OCI-LY1 (cell line): ENCODE measurements around the gene KDM5B.
"Not testable (repeated sequence)": the region's sequence is repeated elsewhere in the genome, so short reads cannot be mapped to it uniquely, and the experiment has no call there.

Experiments
- H2AFZ ChIP-seq: fragments of 200-600 bp; sonication (generic), shearing (Covaris generic); 2 replicates; pipeline ENCODE4 v1.6.0; 2014; ENCODE audit warnings: antibody characterized with exemption, mild to moderate bottlenecking, low read length
- H3F3A ChIP-seq: fragments of 200-600 bp; sonication (generic), shearing (Covaris generic); 2 replicates; pipeline ENCODE4 v1.6.0; 2014; ENCODE audit warnings: mild to moderate bottlenecking, antibody characterized with exemption, low read length, moderate library complexity; ENCODE audit not compliant: insufficient read depth
- H3K27ac ChIP-seq: fragments of 200-600 bp; sonication (generic); 2 replicates; pipeline ENCODE4 v1.5.1; 2014; ENCODE audit warnings: low read length, mixed run types, mild to moderate bottlenecking, low read depth; ENCODE audit not compliant: poor library complexity, severe bottlenecking
- H3K27me3 ChIP-seq: fragments of 200-600 bp; sonication (generic); 2 replicates; pipeline ENCODE4 v1.6.0; 2014; ENCODE audit warnings: antibody characterized with exemption, mild to moderate bottlenecking, low read length, moderate library complexity; ENCODE audit not compliant: insufficient read depth
- H3K36me3 ChIP-seq: fragments of 200-600 bp; sonication (generic); 2 replicates; pipeline ENCODE4 v1.6.1; 2014; ENCODE audit warnings: mild to moderate bottlenecking, antibody characterized with exemption, low read length, moderate library complexity, mixed read lengths; ENCODE audit not compliant: insufficient read depth
- H3K4me1 ChIP-seq: fragments of 200-600 bp; sonication (generic); 2 replicates; pipeline ENCODE4 v1.5.1; 2014; ENCODE audit warnings: mild to moderate bottlenecking, low read length, moderate library complexity; ENCODE audit not compliant: insufficient read depth, severe bottlenecking
- H3K4me2 ChIP-seq: fragments of 200-600 bp; sonication (generic), shearing (Covaris generic); 2 replicates; pipeline ENCODE4 v1.6.1; 2014; ENCODE audit warnings: low read length
- H3K4me3 ChIP-seq: fragments of 200-600 bp; sonication (generic); 2 replicates; pipeline ENCODE4 v1.5.1; 2014; ENCODE audit warnings: low read length, low read depth, mild to moderate bottlenecking, mixed read lengths; ENCODE audit not compliant: poor library complexity, severe bottlenecking
- H3K79me2 ChIP-seq: fragments of 200-600 bp; shearing (Covaris generic); 2 replicates; pipeline ENCODE4 v1.6.1; 2016; ENCODE audit warnings: mixed run types, low read length, mixed read lengths; ENCODE audit not compliant: insufficient read depth
- H3K9ac ChIP-seq: fragments of 200-600 bp; sonication (generic), shearing (Covaris generic); 2 replicates; pipeline ENCODE4 v1.6.1; 2014; ENCODE audit warnings: mild to moderate bottlenecking, low read length, mixed read lengths
- H3K9me2 ChIP-seq: fragments of 200-600 bp; sonication (generic), shearing (Covaris generic); 2 replicates; pipeline ENCODE4 v1.6.1; 2014; ENCODE audit warnings: low read depth, mild to moderate bottlenecking, low read length, mixed read lengths
- H3K9me3 ChIP-seq: fragments of 200-600 bp; shearing (Covaris generic); 2 replicates; pipeline ENCODE4 v1.6.1; 2014; ENCODE audit warnings: low read length, mixed read lengths
- H4K20me1 ChIP-seq: fragments of 200-600 bp; sonication (generic), shearing (Covaris generic); 2 replicates; pipeline ENCODE4 v1.6.0; 2016; ENCODE audit warnings: mild to moderate bottlenecking, low read length; ENCODE audit not compliant: insufficient read depth
- CTCF ChIP-seq: fragments of 200-600 bp; sonication (generic), shearing (Covaris generic); IDR thresholded peaks from 2 replicates; pipeline ENCODE4 v1.5.1; 2017; ENCODE audit warnings: mild to moderate bottlenecking, antibody characterized with exemption, low read length, moderate library complexity, mixed read lengths
- EZH2 ChIP-seq: fragments of 200-600 bp; sonication (generic), shearing (Covaris generic); IDR thresholded peaks from 2 replicates; pipeline ENCODE4 v1.8.0; 2017; ENCODE audit warnings: borderline replicate concordance, mixed run types, mild to moderate bottlenecking, antibody characterized with exemption, low read length, moderate library complexity, mixed read lengths

KDM5B gene

DNA sequence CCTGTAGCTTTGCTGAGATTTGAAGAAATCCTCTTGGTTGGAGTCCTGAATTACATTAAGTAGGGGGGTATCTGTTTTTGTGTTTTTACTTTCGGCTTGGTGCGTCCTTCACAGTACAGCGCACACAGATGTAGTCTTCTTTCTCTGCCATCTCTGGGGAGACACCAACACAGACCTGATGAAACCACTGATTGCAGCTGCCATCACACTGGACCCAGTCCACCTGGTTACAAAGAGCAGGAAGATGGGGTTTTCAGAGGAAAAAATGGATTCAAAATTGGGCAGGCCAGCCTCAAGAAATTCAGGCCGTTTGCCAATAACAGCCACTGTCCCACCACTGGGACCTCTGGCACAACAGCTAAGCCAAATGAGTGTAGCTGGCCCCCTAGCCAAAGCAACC, 79.3 kb downstream of the KDM5B start:
- Histone ChIP-seq H3K4me2 (no peak overlapping the region), H3K9ac (no peak overlapping the region), H3K36me3 (no peaks in the 10 kb centered on the region), H3K27ac (no peak overlapping the region), H3F3A (no peaks in the 10 kb centered on the region), H3K27me3 (no peaks in the 10 kb centered on the region), H3K79me2 (no peaks in the 10 kb centered on the region), H2AFZ (no peak overlapping the region), H3K9me3 (no peaks in the 10 kb centered on the region), H3K4me1 (no peaks in the 10 kb centered on the region), H3K4me3 (no peak overlapping the region), H4K20me1 (no peaks in the 10 kb centered on the region), H3K9me2 (no peaks in the 10 kb centered on the region)
- TF ChIP-seq CTCF (no peak), EZH2 (no peak)

GRCh38 chr1:202725526-202725925, 82.7 kb downstream of the KDM5B start:
- H3K79me2 ChIP-seq = no peaks in the 10 kb centered on the region
- H3K4me1 ChIP-seq = no peaks in the 10 kb centered on the region
- H3K4me2 ChIP-seq = no peak overlapping the region
- no peaks in the 10 kb centered on the region for H3F3A ChIP-seq
- H3K27me3 ChIP-seq = no peaks in the 10 kb centered on the region
- H3K4me3 ChIP-seq = no peak overlapping the region
- no peak for TF ChIP-seq EZH2
- no peak for TF ChIP-seq CTCF
- no peak overlapping the region for H2AFZ ChIP-seq
- no peaks in the 10 kb centered on the region for H4K20me1 ChIP-seq
- no peak overlapping the region for H3K9ac ChIP-seq
- no peak overlapping the region for H3K27ac ChIP-seq
- H3K36me3 ChIP-seq = no peaks in the 10 kb centered on the region
- H3K9me3 ChIP-seq = no peaks in the 10 kb centered on the region
- H3K9me2 ChIP-seq = no peaks in the 10 kb centered on the region

GRCh38 chr1:202723708-202724107, 84.5 kb downstream of the KDM5B start:
- Histone ChIP-seq H2AFZ (no peak overlapping the region), H4K20me1 (no peaks in the 10 kb centered on the region), H3K4me1 (no peaks in the 10 kb centered on the region), H3K9ac (no peak overlapping the region), H3K9me2 (no peaks in the 10 kb centered on the region), H3K27me3 (no peaks in the 10 kb centered on the region), H3F3A (no peaks in the 10 kb centered on the region), H3K79me2 (no peaks in the 10 kb centered on the region), H3K27ac (no peak overlapping the region), H3K36me3 (no peaks in the 10 kb centered on the region), H3K9me3 (no peaks in the 10 kb centered on the region), H3K4me2 (no peak overlapping the region), H3K4me3 (no peak overlapping the region)
- no peak for TF ChIP-seq EZH2
- TF ChIP-seq CTCF = no peak

DNA sequence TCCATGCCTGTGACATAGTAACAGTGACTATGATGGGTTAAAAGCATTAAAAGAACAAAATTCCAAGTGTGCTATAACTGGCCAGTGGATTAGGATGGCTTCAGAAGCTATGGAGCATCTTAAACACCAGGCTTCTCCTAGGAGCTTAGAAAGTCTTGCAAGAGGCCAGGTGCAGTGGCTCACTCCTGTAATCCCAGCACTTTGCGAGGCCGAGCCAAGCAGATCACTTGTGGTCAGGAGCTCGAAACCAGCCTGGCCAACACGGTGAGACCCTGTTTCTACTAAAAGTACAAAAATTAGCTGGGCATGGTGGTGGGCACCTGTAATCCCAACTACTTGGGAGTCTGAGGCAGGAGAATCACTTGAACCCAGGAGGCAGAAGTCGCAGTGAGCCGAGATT, 85.2 kb downstream of the KDM5B start:
- H3K9ac ChIP-seq, H3K79me2 ChIP-seq, H4K20me1 ChIP-seq, H3K4me3 ChIP-seq, H3K4me1 ChIP-seq, H2AFZ ChIP-seq, H3F3A ChIP-seq, H3K27me3 ChIP-seq, H3K36me3 ChIP-seq, H3K9me2 ChIP-seq, H3K27ac ChIP-seq, H3K4me2 ChIP-seq, H3K9me3 ChIP-seq: not testable (repeated sequence)
